Placental pericyte (primary cell): ENCODE data around the gene CT47A1. TPM values are rescaled to one million over a fixed set of nuclear protein-coding genes. Genes with fewer than 3 reads are reported as not detected.

Experiments used
- small RNA-seq: library from RNA; depleted of rRNA; stranded (forward); fragments of <200 nt; gene quantifications from one replicate; pipeline ENCODE3, GENCODE V24; 2012; ENCODE audit warnings: low replicate concordance
- total RNA-seq: library from RNA; depleted of rRNA; stranded (reverse); fragments of >200 nt; gene quantifications from 2 replicates; pipeline ENCODE4 v1.2.3, GENCODE V29; 2012

Gene CT47A1
- not detected in 2 replicates for total RNA-seq

GRCh38 chrX:120985660-120986059, at the start of gene CT47A1:
Gene CT47A1 (minus strand): TSS chrX:120985760. CDS start chrX:120985529, 231 bp downstream.

GRCh38 chrX:120956500-120956899, 29.1 kb downstream of the CT47A1 start, which contains the start of gene CT47A7:
Gene CT47A7 (minus strand): TSS chrX:120956600. CDS start chrX:120956345, 255 bp downstream.

Small RNA genes lying within 50 kb of the gene (small RNA-seq; reads per million reads assigned to genes)
- gene AL670379.1 (not detected), gene AL670379.10 (not detected), gene AL670379.11 (not detected), gene AL670379.12 (not detected), gene AL670379.2 (not detected), gene AL670379.3 (not detected), gene AL670379.4 (not detected), gene AL670379.5 (not detected), gene AL670379.6 (not detected), gene AL670379.7 (not detected), gene AL670379.8 (not detected), gene AL670379.9 (not detected)

Other genes with a start within 250 kb of the CT47A1 start
- gene CT47B1, start 109.9 kb downstream of the CT47A1 start, total RNA-seq: not detected in 2 replicates
- not detected in 2 replicates for gene CT47A11, start 48.6 kb downstream of the CT47A1 start, total RNA-seq
- not detected in 2 replicates for gene CT47A10, start 43.7 kb downstream of the CT47A1 start, total RNA-seq
- gene CT47A9, start 38.9 kb downstream of the CT47A1 start, total RNA-seq: not detected in 2 replicates
- not detected in 2 replicates for gene CT47A8, start 34.0 kb downstream of the CT47A1 start, total RNA-seq
- gene CT47A7, start 29.2 kb downstream of the CT47A1 start, total RNA-seq: not detected in 2 replicates
- not detected in 2 replicates for gene CT47A6, start 24.3 kb downstream of the CT47A1 start, total RNA-seq
- not detected in 2 replicates for gene CT47A5, start 19.4 kb downstream of the CT47A1 start, total RNA-seq
- not detected in 2 replicates for gene CT47A4, start 14.6 kb downstream of the CT47A1 start, total RNA-seq
- gene CT47A3, start 9.7 kb downstream of the CT47A1 start, total RNA-seq: not detected in 2 replicates
- not detected in 2 replicates for gene CT47A2, start 4.8 kb downstream of the CT47A1 start, total RNA-seq
- gene GLUD2, start 61.9 kb upstream of the CT47A1 start, total RNA-seq: 1.1 and 1.7 TPM in 2 replicates